B cell (primary cell): Measurements from ENCODE around the gene CAMK2D.

ENCODE experiments used
- CTCF ChIP-seq: fragments of 200-600 bp; IDR thresholded peaks from one replicate; pipeline ENCODE4 v1.8.0; 2022; ENCODE audit warnings: antibody characterized with exemption, mild to moderate bottlenecking
- EZH2 ChIP-seq: IDR thresholded peaks from 2 replicates; pipeline ENCODE4 v1.6.1; 2012; ENCODE audit warnings: borderline replicate concordance, low read depth, mild to moderate bottlenecking, moderate library complexity, low read length; ENCODE audit not compliant: insufficient read depth, poor library complexity, severe bottlenecking

- TF ChIP-seq EZH2 = no peak
- TF ChIP-seq CTCF = no peak
Measured at GRCh38 chr4:113711883-113712662, 49.5 kb downstream of the CAMK2D start.
